T-cell (primary cell): Measurements from ENCODE around the gene WNT9A. TPM values are rescaled to one million over a fixed set of nuclear protein-coding genes. Genes with fewer than 3 reads are reported as not detected.
"Not testable (repeated sequence)": the region's sequence is repeated elsewhere in the genome, so short reads cannot be mapped to it uniquely, and the experiment has no call there.

Experiments
- ATAC-seq, 4 experiments: fragments of 200-7000 bp in 3 of 4; fragments of 150-1000 bp in 1 of 4; cut with Tn5 transposase; replicated peaks in 1 of 4; 1 replicate in 3 of 4; 2 replicates in 1 of 4; pipeline ENCODE4 v1.10.0; 2021; ENCODE audit warnings: moderate library complexity in 3 of 4, mild to moderate bottlenecking in 2 of 4, moderate number of reproducible peaks in 1 of 4
- CTCF ChIA-PET, 2 donors: fragments of 300-600 bp; sonication (Branson Sonifier 250); formaldehyde crosslinking; loops; one replicate each; lab custom pipeline; 2022; ENCODE audit warnings: antibody characterized with exemption in 2 of 2; lab: Charles Lee
- POLR2A ChIA-PET, 2 donors: fragments of 300-600 bp; sonication (Branson Sonifier 250); formaldehyde crosslinking; loops; one replicate each; lab custom pipeline; 2022; ENCODE audit warnings: antibody characterized with exemption in 2 of 2; lab: Charles Lee
- DNase-seq, 35 experiments: peaks; one replicate each; pipeline versions ENCODE4 v3.0.0 to v3.0.0-alpha.2; 2013 to 2023
- H3K27ac ChIP-seq: one replicate; pipeline ENCODE4 v1.5.1; 2013; ENCODE audit warnings: low read length
- H3K27me3 ChIP-seq, 2 experiments: replicated peaks in 1 of 2; 1 replicate in 1 of 2; 2 replicates in 1 of 2; pipeline versions ENCODE4 v1.6.1 to v1.7.0; 2013; ENCODE audit warnings: low read length in 1 of 2, mixed read lengths in 1 of 2; ENCODE audit not compliant: control insufficient read depth in 2 of 2, insufficient read depth in 2 of 2; ENCODE audit errors: extremely low read depth in 1 of 2
- H3K36me3 ChIP-seq, 2 donors: 1 replicate in 1 of 2; 2 replicates in 1 of 2; pipeline versions ENCODE4 v1.6.1 to v1.7.0; 2013; ENCODE audit warnings: low read length in 1 of 2; ENCODE audit not compliant: control insufficient read depth in 2 of 2, insufficient read depth in 1 of 2; ENCODE audit errors: extremely low read depth in 1 of 2
- H3K4me1 ChIP-seq, 2 experiments: 1 replicate in 1 of 2; 2 replicates in 1 of 2; pipeline versions ENCODE4 v1.6.1 to v1.7.0; 2013; ENCODE audit warnings: low read length in 2 of 2, mixed read lengths in 1 of 2; ENCODE audit not compliant: insufficient read depth in 2 of 2, control insufficient read depth in 1 of 2; ENCODE audit errors: extremely low read depth in 1 of 2
- H3K4me3 ChIP-seq, 2 donors: 1 replicate in 1 of 2; 2 replicates in 1 of 2; pipeline versions ENCODE4 v1.5.1 to v1.7.0; 2013; ENCODE audit warnings: mild to moderate bottlenecking in 2 of 2, low read length in 1 of 2, moderate library complexity in 1 of 2; ENCODE audit not compliant: control insufficient read depth in 1 of 2; ENCODE audit errors: extremely low read depth in 1 of 2
- H3K9me3 ChIP-seq: 2 replicates; pipeline ENCODE4 v1.7.0; 2013
- H3K27ac Mint-ChIP-seq, 2 donors: one replicate each; pipeline ENCODE4 v1.8.0; 2020 to 2021; ENCODE audit warnings: mild to moderate bottlenecking in 2 of 2, mixed read lengths in 2 of 2
- H3K27me3 Mint-ChIP-seq, 2 donors: one replicate each; pipeline ENCODE4 v1.8.0; 2021 to 2022; ENCODE audit warnings: mixed read lengths in 2 of 2
- H3K36me3 Mint-ChIP-seq: one replicate; pipeline ENCODE4 v1.8.0; 2021; ENCODE audit warnings: mixed read lengths
- H3K4me1 Mint-ChIP-seq, 3 donors: one replicate each; pipeline ENCODE4 v1.8.0; 2020 to 2022; ENCODE audit warnings: mixed read lengths in 3 of 3, mild to moderate bottlenecking in 1 of 3
- H3K4me3 Mint-ChIP-seq, 3 donors: one replicate each; pipeline ENCODE4 v1.8.0; 2020 to 2022; ENCODE audit warnings: mild to moderate bottlenecking in 3 of 3, mixed read lengths in 3 of 3, moderate library complexity in 3 of 3
- H3K9me3 Mint-ChIP-seq, 3 donors: one replicate each; pipeline ENCODE4 v1.8.0; 2020 to 2022; ENCODE audit warnings: mixed read lengths in 3 of 3
- WGBS: methylation state at CpG from one replicate; pipeline ENCODE4 v1.1.5; 2013; ENCODE audit warnings: missing lambda C conversion rate; ENCODE audit not compliant: insufficient coverage; 5-methylcytosine and 5-hydroxymethylcytosine counted together
- total RNA-seq, 35 experiments: library from RNA in 6 of 35; stranded (reverse) in 6 of 35; fragments of 120-200 nt in 1 of 35; gene quantifications; one replicate each; pipeline versions ENCODE4 v1.2.1 to v1.2.4 and lab custom pipeline; 2013 to 2026

Gene WNT9A
- total RNA-seq (under 1 TPM in 4 of 5 donors, not detected in 1; 0.12 to 0.72 (median 0.48) TPM), total RNA-seq (lab: John Stamatoyannopoulos, UW) (0 to 9.4 (median 0.30) reads per million in 29 experiments)
- total RNA-seq (2013) = 0.09 TPM

GRCh38 chr1:227947676-227948492 lies at the start of gene WNT9A:
TSS of gene WNT9A (minus strand) at chr1:227947932. CDS start at chr1:227947887, 45 bp downstream.
- Histone ChIP-seq H3K27me3 (peaks cover 2 to 73% of the 10 kb centered on the region in 2 experiments), H3K4me3 (peak within 1 kb of the TSS; percentile 17 to 78), H3K27ac (no peak within 1 kb of the TSS), H3K4me1 (peaks cover 3 to 20% of the 10 kb centered on the region in 2 experiments), H3K36me3 (no peaks in the 10 kb centered on the region), H3K9me3 (no peaks in the 10 kb centered on the region)
- no peaks in the 10 kb centered on the region for H3K36me3 Mint-ChIP-seq
- POLR2A ChIA-PET = no interaction called here
- under 1% methylated on average over 111 of the region's 120 CpGs for WGBS
- peaks cover 5 to 22% of the 10 kb centered on the region in 2 donors for H3K27me3 Mint-ChIP-seq
- peak; percentile 30 to 39 (median 34) for ATAC-seq
- H3K4me3 Mint-ChIP-seq = peak within 1 kb of the TSS; percentile 70 to 73 (median 72)
- H3K4me1 Mint-ChIP-seq = peaks cover 0 to 15% (median 7%) of the 10 kb centered on the region in 3 donors
- peak in 2 of 35 experiments; percentile 21 to 29 for DNase-seq
- no peak within 1 kb of the TSS for H3K27ac Mint-ChIP-seq
- CTCF ChIA-PET = interaction anchor here (0.6 kb wide), 2 partner anchors 185 to 405 kb away, joined by 3 to 5 read pairs; no protein-coding TSS in a partner anchor
- H3K9me3 Mint-ChIP-seq = no peaks in the 10 kb centered on the region

- WGBS = no CpG with 5 or more reads among the region's 1 CpG
Observed at GRCh38 chr1:227996187-227996950, 48.6 kb upstream of the WNT9A start.

DNA sequence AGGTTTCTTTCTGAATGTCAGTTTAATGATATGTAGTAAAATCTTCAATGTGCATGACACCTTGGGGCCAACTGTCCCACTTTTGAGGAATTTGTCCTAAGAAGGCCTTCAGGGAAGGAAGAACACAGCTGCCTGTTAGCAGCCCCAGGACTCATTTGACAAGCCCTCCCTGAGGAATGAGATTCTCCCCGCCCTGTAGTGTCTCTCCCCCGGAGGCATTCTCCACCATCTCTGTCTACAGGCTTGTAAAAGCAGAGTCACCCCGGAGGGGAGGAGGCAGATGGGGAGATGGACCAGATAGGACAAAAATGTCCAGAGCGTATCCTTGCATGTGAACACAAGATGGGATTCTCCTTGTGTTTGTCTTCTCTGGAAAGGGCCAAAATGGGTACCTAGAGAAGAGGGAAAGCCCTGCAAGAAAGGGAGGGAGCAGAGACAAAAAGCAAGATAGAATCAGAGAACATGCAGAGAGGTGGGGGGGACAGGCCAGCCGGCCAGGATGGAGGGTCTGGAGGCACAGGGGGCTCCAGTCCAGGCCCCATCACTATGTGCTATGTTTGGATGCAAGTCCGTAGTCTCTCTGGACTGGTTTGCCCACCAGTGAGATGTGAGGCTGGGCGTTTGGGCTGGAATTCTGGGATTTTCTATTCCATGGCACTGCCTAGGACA lies 47.0 kb upstream of the WNT9A start:
- peaks cover 0 to 11% of the 10 kb centered on the region in 2 experiments for H3K27me3 ChIP-seq
- Mint-ChIP-seq H3K4me1 (no peaks in the 10 kb centered on the region), H3K27ac (no peak overlapping the region), H3K36me3 (no peaks in the 10 kb centered on the region), H3K4me3 (no peak overlapping the region), H3K27me3 (peaks cover 11 to 27% of the 10 kb centered on the region in 2 donors), H3K9me3 (peaks cover 18 to 26% (median 20%) of the 10 kb centered on the region in 3 donors)
- no peak for DNase-seq
- no peaks in the 10 kb centered on the region for H3K9me3 ChIP-seq
- WGBS = 63% methylated on average over 5 of the region's 7 CpGs
- ATAC-seq = no peak
- H3K36me3 ChIP-seq = no peaks in the 10 kb centered on the region
- ChIA-PET CTCF (no interaction called here), POLR2A (no interaction called here)
- no peaks in the 10 kb centered on the region for H3K4me1 ChIP-seq
- no peak overlapping the region for H3K27ac ChIP-seq
- H3K4me3 ChIP-seq = no peak overlapping the region

More at GRCh38 chr1:227996187-227996950, 48.6 kb upstream of the WNT9A start:
- H3K4me3 ChIP-seq = no peak overlapping the region
- Mint-ChIP-seq H3K27me3 (peaks cover 11 to 27% of the 10 kb centered on the region in 2 donors), H3K9me3 (peaks cover 18 to 26% (median 20%) of the 10 kb centered on the region in 3 donors), H3K4me1 (no peaks in the 10 kb centered on the region), H3K36me3 (no peaks in the 10 kb centered on the region), H3K4me3 (no peak overlapping the region), H3K27ac (no peak overlapping the region)
- H3K36me3 ChIP-seq = no peaks in the 10 kb centered on the region
- ATAC-seq (no peak), DNase-seq (no peak)
- no peaks in the 10 kb centered on the region for H3K9me3 ChIP-seq
- POLR2A ChIA-PET = no interaction called here
- CTCF ChIA-PET = interaction anchor here in 1 of 2 donors (0.8 kb wide), 1 partner anchor 408 kb away, joined by 3 read pairs; no protein-coding TSS in a partner anchor
- H3K27me3 ChIP-seq = peaks cover 0 to 23% of the 10 kb centered on the region in 2 experiments
- H3K27ac ChIP-seq = no peak overlapping the region
- no peaks in the 10 kb centered on the region for H3K4me1 ChIP-seq

- Mint-ChIP-seq H3K36me3 (peaks cover 5% of the 10 kb centered on the region), H3K9me3 (peaks cover 6 to 10% (median 6%) of the 10 kb centered on the region in 3 donors)
Observed at GRCh38 chr1:227987181-227987580, 39.4 kb upstream of the WNT9A start.

DNA sequence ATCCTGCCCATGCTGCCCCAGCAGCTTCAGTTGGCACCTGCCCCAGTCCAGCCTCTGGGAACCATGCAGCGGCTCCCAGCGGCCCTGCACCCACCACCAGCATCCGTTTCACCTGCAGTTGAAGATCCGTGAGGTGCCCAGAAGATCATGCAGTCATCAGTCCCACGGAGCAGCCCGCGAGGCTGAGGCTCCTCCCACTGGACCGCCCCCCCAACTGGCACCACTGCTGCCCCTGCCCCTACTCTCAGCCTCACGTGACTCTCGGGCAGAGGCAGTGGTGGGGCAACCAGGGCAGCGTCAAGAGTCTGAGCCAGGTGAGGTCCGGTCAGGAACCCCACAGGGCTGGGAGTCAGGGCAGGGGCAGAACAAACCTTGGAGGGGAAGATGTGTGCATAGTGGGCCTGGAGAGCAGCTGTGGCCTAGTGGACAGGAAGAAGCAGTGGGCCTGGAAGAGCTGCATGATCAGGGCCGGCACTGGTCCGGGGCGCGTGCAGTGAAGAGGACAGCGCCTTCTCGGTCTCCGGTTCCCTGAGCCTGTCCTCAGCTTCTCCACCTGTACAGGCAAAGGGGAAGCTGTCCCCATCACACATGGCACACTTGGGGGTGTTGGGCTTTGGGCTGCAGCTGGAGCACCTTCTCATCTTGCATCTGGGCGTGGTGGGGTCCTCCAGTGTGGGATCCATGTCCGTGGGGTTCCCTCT lies 28.0 kb upstream of the WNT9A start:
- DNase-seq, H3K4me1 ChIP-seq, POLR2A ChIA-PET, H3K27me3 Mint-ChIP-seq, H3K9me3 Mint-ChIP-seq, H3K4me1 Mint-ChIP-seq, H3K9me3 ChIP-seq, ATAC-seq, H3K27ac ChIP-seq, H3K27ac Mint-ChIP-seq, H3K4me3 ChIP-seq, CTCF ChIA-PET, H3K36me3 Mint-ChIP-seq, H3K27me3 ChIP-seq, H3K4me3 Mint-ChIP-seq, H3K36me3 ChIP-seq: not testable (repeated sequence)
- WGBS = 87% methylated on average over 3 of the region's 21 CpGs

More at GRCh38 chr1:227987181-227987580, 39.4 kb upstream of the WNT9A start:
- ATAC-seq (no peak), DNase-seq (no peak)
- ChIA-PET POLR2A (no interaction called here), CTCF (no interaction called here)
- H3K4me1 ChIP-seq = no peaks in the 10 kb centered on the region
- no peaks in the 10 kb centered on the region for H3K9me3 ChIP-seq
- no peak overlapping the region for H3K4me3 ChIP-seq
- no peak overlapping the region for H3K4me3 Mint-ChIP-seq
- H3K36me3 ChIP-seq = no peaks in the 10 kb centered on the region
- no peak overlapping the region for H3K27ac Mint-ChIP-seq
- H3K27me3 Mint-ChIP-seq = peaks cover 28 to 44% of the 10 kb centered on the region in 2 donors
- H3K27me3 ChIP-seq = no peaks in the 10 kb centered on the region
- no peak overlapping the region for H3K27ac ChIP-seq
- WGBS = 100% methylated on average over 2 of the region's 2 CpGs
- H3K4me1 Mint-ChIP-seq = no peaks in the 10 kb centered on the region
